ENCODE measurements around the gene NUB1.

The NUB1 gene

GRCh38 chr7:151423226-151423625 lies 81.6 kb downstream of the NUB1 start:
- DNase-seq (ENCODE audit: low read depth in 3 of 3, low spot score in 1 of 3): no peak

DNA sequence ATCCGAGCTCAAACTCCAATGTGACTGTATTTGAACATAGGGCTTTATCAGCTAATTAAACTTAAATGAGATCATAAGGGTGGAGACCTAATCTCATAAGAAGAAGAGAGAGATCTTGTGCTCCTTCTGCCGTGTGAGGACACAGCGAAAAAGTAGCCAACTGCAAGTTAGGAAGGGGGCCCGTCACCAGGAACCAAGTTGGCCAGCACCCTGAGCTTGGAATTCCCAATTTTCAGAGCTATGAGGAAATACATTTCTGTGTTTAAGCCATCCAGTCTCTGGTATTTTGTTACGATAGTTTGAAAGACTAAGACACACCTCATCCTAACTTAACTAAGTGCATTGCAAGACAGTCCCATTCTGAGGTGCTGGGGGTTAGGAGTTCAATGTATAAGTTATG lies 82.3 kb downstream of the NUB1 start:
- no peak for DNase-seq (ENCODE audit: low read depth in 3 of 3, low spot score in 1 of 3)

- DNase-seq (ENCODE audit: low read depth in 3 of 3, low spot score in 1 of 3): no peak
Observed at GRCh38 chr7:151424799-151425198, 83.2 kb downstream of the NUB1 start.

GRCh38 chr7:151425670-151426440 lies 84.2 kb downstream of the NUB1 start:
- DNase-seq (ENCODE audit: low read depth in 3 of 3, low spot score in 1 of 3): no peak

GRCh38 chr7:151426441-151426903 lies 84.9 kb downstream of the NUB1 start:
- DNase-seq (ENCODE audit: low read depth in 3 of 3, low spot score in 1 of 3): no peak

DNA sequence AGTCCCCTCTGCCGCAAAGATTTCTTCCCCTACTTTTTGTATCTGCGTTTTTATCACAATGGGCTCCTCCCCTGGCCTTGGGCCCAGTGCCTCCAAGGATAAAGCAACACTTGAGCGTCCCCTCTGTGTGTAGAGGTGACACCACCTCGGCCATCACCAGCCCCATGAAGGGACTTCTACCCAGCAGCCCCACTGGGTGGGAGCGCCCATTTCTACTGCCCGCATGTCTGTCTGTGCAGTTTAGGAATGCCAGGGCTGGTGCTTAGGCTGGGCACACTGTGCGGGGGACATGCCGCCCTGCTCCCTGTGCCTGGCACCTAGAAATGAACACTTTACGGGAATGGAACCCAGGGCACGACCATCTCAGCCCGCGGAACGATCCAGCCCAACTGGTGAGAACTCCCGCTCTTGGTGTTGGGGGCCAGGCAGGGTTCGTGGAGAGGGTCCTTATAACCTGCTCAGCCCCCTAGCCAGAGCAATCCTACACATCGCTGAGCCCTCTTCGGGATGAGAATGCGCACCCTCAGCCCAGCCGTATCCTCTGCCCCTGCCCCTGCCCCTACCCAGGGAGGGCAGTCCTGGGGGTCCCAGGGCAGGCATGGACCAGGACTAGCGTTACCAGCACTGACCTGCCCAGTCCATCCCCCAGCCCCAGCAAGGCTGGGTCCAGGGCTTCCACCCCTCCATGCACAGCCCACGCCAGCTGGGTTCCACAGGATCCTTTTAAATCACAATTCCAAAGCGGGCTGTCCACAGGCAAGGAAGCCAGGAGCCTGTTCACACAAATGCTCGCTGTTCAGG lies 85.5 kb downstream of the NUB1 start:
- no peak for DNase-seq (ENCODE audit: low read depth in 3 of 3, low spot score in 1 of 3)

- DNase-seq (ENCODE audit: low read depth in 3 of 3, low spot score in 1 of 3): no peak
Observed at GRCh38 chr7:151427705-151428377, 86.2 kb downstream of the NUB1 start.

All from stimulated activated CD4-positive, alpha-beta T cell treated with anti-CD3 and anti-CD28 coated beads, TNF-alpha, amount 100 ng/mL, for 1 hour (primary cell).